Occipital lobe (tissue), 2 donors: Measurements from ENCODE around the gene NCKAP1. TPM values are rescaled to one million over a fixed set of nuclear protein-coding genes. Genes with fewer than 3 reads are reported as not detected.

ENCODE experiments used
- DNase-seq: peaks from one replicate; lab custom pipeline; 2025; lab: John Stamatoyannopoulos, UW
- total RNA-seq: library from RNA; depleted of rRNA; stranded (reverse); fragments of >200 nt; gene quantifications from one replicate; pipeline ENCODE4 v1.2.3, GENCODE V29; 2014

NCKAP1 gene
- total RNA-seq, 1 donor from 2014 or later = 244 TPM

GRCh38 chr2:182951948-182952663 lies 86.2 kb downstream of the NCKAP1 start:
- DNase-seq = no peak

- DNase-seq = no peak
These were observed 87.7 kb downstream of the NCKAP1 start for GRCh38 chr2:182950546-182950945.

- DNase-seq = peak; percentile 1
These were observed 88.6 kb downstream of the NCKAP1 start for GRCh38 chr2:182949572-182950189.

- no peak for DNase-seq
These were observed 89.2 kb downstream of the NCKAP1 start for GRCh38 chr2:182949052-182949451.

GRCh38 chr2:182946958-182947369 lies 91.3 kb downstream of the NCKAP1 start:
- no peak for DNase-seq

GRCh38 chr2:182943339-182943738 lies 94.9 kb downstream of the NCKAP1 start:
- DNase-seq = no peak

GRCh38 chr2:182942756-182943155 lies 95.5 kb downstream of the NCKAP1 start:
- DNase-seq = no peak

- DNase-seq = no peak
These were observed 96.3 kb downstream of the NCKAP1 start for GRCh38 chr2:182941919-182942318.

- no peak for DNase-seq
These were observed 97.0 kb downstream of the NCKAP1 start for GRCh38 chr2:182941121-182941722.

GRCh38 chr2:182937870-182938269 lies 100.4 kb downstream of the NCKAP1 start:
- DNase-seq = no peak

GRCh38 chr2:182933629-182934028 lies 104.6 kb downstream of the NCKAP1 start:
- no peak for DNase-seq

- DNase-seq = no peak
These were observed 108.3 kb downstream of the NCKAP1 start for GRCh38 chr2:182929972-182930371.

GRCh38 chr2:182924306-182924705 lies 114.0 kb downstream of the NCKAP1 start:
- DNase-seq = no peak

GRCh38 chr2:182921234-182921633 lies 117.0 kb downstream of the NCKAP1 start:
- DNase-seq = no peak

- DNase-seq = no peak
These were observed 117.6 kb downstream of the NCKAP1 start for GRCh38 chr2:182920631-182921056.

- no peak for DNase-seq
These were observed 118.2 kb downstream of the NCKAP1 start for GRCh38 chr2:182920089-182920488.

GRCh38 chr2:182918961-182919652 lies 119.2 kb downstream of the NCKAP1 start:
- DNase-seq = no peak

GRCh38 chr2:182917924-182918323 lies 120.3 kb downstream of the NCKAP1 start:
- DNase-seq = no peak

GRCh38 chr2:182916417-182916816 lies 121.8 kb downstream of the NCKAP1 start:
- DNase-seq = no peak

- DNase-seq = no peak
These were observed 122.6 kb downstream of the NCKAP1 start for GRCh38 chr2:182915369-182916326.

GRCh38 chr2:182914852-182915251 lies 123.4 kb downstream of the NCKAP1 start:
- DNase-seq = no peak
